Prostate gland (tissue), 2 donors: ENCODE measurements around the gene DLGAP4.

Experiments
- CTCF ChIP-seq, 4 experiments: fragments of 200-600 bp in 2 of 4; fragments of 450-650 bp in 2 of 4; sonication (generic) in 2 of 4; IDR thresholded peaks; 1 replicate in 3 of 4; 2 replicates in 1 of 4; pipeline ENCODE4 v1.5.1; 2016 to 2019; ENCODE audit warnings: antibody characterized with exemption in 4 of 4, mild to moderate bottlenecking in 2 of 4, moderate library complexity in 2 of 4
- POLR2A ChIP-seq: fragments of 450-650 bp; IDR thresholded peaks from one replicate; pipeline ENCODE4 v1.6.1; 2016; ENCODE audit warnings: antibody characterized with exemption, mild to moderate bottlenecking
- POLR2AphosphoS5 ChIP-seq: sonication (generic); formaldehyde crosslinking; IDR thresholded peaks from one replicate; pipeline ENCODE4 v1.6.1; 2017; ENCODE audit warnings: antibody characterized with exemption

- no peak for TF ChIP-seq CTCF (IDR thresholded peaks at IDR 0.05)
- TF ChIP-seq POLR2A = no peak
- TF ChIP-seq POLR2AphosphoS5 = no peak
Measured at GRCh38 chr20:36362261-36362660, 56.1 kb downstream of the DLGAP4 start.
